Endothelial cell of umbilical vein (primary cell): Measurements from ENCODE around the gene SOX8.

Experiments used
- POLR2A ChIP-seq: IDR thresholded peaks from 2 replicates; pipeline ENCODE4 v1.6.1; 2012; ENCODE audit warnings: low read depth, mild to moderate bottlenecking, control low read depth, low read length
- TF ChIP-seq, protein P1 (sequence below), 2 donors: IDR thresholded peaks; 1 replicate in 1 of 2; 2 replicates in 1 of 2; pipeline ENCODE4 v1.5.1; 2011; ENCODE audit warnings: low read length in 2 of 2, mild to moderate bottlenecking in 2 of 2, moderate library complexity in 2 of 2, control low read depth in 1 of 2, inconsistent platforms in 1 of 2, low read depth in 1 of 2; ENCODE audit not compliant: insufficient read depth in 1 of 2; ENCODE audit errors: extremely low read depth in 1 of 2

DNA sequence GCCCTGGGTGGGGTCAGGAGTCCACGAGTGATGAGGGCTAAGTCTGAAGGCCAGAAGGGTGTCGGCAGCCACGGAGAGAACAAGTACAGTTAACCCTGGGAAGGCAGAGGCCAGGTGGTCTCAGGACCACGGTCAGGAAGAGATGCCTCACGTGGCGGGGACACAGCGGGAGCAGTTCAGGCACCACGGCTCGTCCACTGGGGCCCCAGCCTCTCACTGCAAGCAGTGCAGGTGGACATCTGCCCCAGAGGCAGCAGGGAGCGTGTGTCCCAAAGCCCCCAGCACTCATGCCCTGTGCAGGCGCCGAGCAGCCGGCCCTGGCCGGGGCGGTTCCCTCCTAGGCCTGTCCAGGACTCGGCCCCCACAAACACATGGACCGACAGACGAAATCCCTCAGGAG, 15.5 kb upstream of the SOX8 start:
- TF ChIP-seq, protein P1, sequence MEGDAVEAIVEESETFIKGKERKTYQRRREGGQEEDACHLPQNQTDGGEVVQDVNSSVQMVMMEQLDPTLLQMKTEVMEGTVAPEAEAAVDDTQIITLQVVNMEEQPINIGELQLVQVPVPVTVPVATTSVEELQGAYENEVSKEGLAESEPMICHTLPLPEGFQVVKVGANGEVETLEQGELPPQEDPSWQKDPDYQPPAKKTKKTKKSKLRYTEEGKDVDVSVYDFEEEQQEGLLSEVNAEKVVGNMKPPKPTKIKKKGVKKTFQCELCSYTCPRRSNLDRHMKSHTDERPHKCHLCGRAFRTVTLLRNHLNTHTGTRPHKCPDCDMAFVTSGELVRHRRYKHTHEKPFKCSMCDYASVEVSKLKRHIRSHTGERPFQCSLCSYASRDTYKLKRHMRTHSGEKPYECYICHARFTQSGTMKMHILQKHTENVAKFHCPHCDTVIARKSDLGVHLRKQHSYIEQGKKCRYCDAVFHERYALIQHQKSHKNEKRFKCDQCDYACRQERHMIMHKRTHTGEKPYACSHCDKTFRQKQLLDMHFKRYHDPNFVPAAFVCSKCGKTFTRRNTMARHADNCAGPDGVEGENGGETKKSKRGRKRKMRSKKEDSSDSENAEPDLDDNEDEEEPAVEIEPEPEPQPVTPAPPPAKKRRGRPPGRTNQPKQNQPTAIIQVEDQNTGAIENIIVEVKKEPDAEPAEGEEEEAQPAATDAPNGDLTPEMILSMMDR (IDR thresholded peaks at IDR 0.05; ENCODE audit: extremely low read depth in 1 of 2, insufficient read depth in 1 of 2, low read depth in 1 of 2, low read length in 2 of 2): no peak
- TF ChIP-seq POLR2A: no peak
